IPS DF 6.9 (cell line): Measurements from ENCODE around the gene AADACL4.
A peak's percentile ranks its signal among the peaks of the same experiment; 100 is the strongest.
"Not testable (repeated sequence)": the region's sequence is repeated elsewhere in the genome, so short reads cannot be mapped to it uniquely, and the experiment has no call there.

ENCODE experiments used
- DNase-seq: peaks from one replicate; pipeline ENCODE4 v3.0.0-alpha.2; 2013; ENCODE audit warnings: low read depth, low spot score
- H3K27ac ChIP-seq: one replicate; pipeline ENCODE4 v1.5.1; 2013; ENCODE audit warnings: low read length, control low read depth
- H3K27me3 ChIP-seq: 2 replicates; pipeline ENCODE4 v1.6.1; 2013; ENCODE audit warnings: mild to moderate bottlenecking, low read length; ENCODE audit not compliant: control insufficient read depth, insufficient read depth
- H3K36me3 ChIP-seq: 2 replicates; pipeline ENCODE4 v1.6.1; 2013; ENCODE audit warnings: low read length; ENCODE audit not compliant: control insufficient read depth, insufficient read depth
- H3K4me1 ChIP-seq: 2 replicates; pipeline ENCODE4 v1.6.1; 2013; ENCODE audit warnings: low read length; ENCODE audit not compliant: control insufficient read depth, insufficient read depth
- H3K4me3 ChIP-seq: 2 replicates; pipeline ENCODE4 v1.5.1; 2013; ENCODE audit warnings: mild to moderate bottlenecking, low read length
- H3K9me3 ChIP-seq: 2 replicates; pipeline ENCODE4 v1.6.1; 2013; ENCODE audit warnings: low read length, inconsistent platforms; ENCODE audit not compliant: control insufficient read depth, insufficient read depth
- WGBS: extraction: QIAGEN DNeasy Blood & Tissue Kit; methylation state at CpG from one replicate; pipeline ENCODE4 v1.1.7; 2013; ENCODE audit warnings: mixed read lengths, missing lambda C conversion rate; ENCODE audit not compliant: insufficient read length, insufficient coverage; 5-methylcytosine and 5-hydroxymethylcytosine counted together

Gene AADACL4

DNA sequence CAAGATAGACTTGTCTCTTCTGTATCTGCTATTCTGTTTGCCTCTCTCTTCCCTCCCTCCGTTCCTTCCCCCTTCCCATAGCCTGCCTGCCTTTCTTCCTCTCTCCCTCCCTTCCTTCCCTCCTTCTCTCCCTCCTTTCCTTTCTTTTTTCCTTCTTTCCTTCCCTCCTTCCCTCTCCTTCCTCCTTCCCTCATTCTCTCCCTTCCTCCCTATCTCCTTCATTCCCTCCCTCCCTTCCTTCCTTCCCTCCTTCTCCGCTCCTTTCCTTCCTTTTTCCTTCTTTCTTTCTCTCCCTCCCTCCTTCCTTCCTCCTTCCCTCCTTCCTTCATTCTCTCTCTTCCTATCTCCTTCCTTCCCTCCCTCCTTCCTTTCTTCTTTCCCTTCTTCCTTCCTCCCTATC is 944 bp downstream of the AADACL4 start:
- no peak overlapping the region for H3K27ac ChIP-seq
- no peak for DNase-seq
- 96% methylated on average over 1 of the region's 2 CpGs for WGBS
- no peaks in the 10 kb centered on the region for H3K27me3 ChIP-seq
- H3K4me3 ChIP-seq: no peak overlapping the region
- no peaks in the 10 kb centered on the region; the same call in 1 of the 2 replicates for H3K9me3 ChIP-seq
- no peaks in the 10 kb centered on the region for H3K4me1 ChIP-seq
- H3K36me3 ChIP-seq: no peaks in the 10 kb centered on the region

GRCh38 chr1:12645401-12645800 is 1.5 kb downstream of the AADACL4 start:
- DNase-seq: not testable (repeated sequence)

GRCh38 chr1:12648741-12649140 is 4.9 kb downstream of the AADACL4 start:
- Histone ChIP-seq H3K36me3 (no peaks in the 10 kb centered on the region), H3K4me3 (no peak overlapping the region), H3K4me1 (no peaks in the 10 kb centered on the region), H3K27me3 (no peaks in the 10 kb centered on the region), H3K9me3 (no peaks in the 10 kb centered on the region), H3K27ac (no peak overlapping the region)
- DNase-seq: no peak
- no CpG with 5 or more reads among the region's 7 CpGs for WGBS

More at GRCh38 chr1:12645401-12645800, 1.5 kb downstream of the AADACL4 start:
- not testable (repeated sequence) for H3K27me3 ChIP-seq, H3K27ac ChIP-seq, H3K4me3 ChIP-seq, H3K36me3 ChIP-seq, H3K4me1 ChIP-seq, H3K9me3 ChIP-seq
- no CpG with 5 or more reads among the region's 9 CpGs for WGBS

DNA sequence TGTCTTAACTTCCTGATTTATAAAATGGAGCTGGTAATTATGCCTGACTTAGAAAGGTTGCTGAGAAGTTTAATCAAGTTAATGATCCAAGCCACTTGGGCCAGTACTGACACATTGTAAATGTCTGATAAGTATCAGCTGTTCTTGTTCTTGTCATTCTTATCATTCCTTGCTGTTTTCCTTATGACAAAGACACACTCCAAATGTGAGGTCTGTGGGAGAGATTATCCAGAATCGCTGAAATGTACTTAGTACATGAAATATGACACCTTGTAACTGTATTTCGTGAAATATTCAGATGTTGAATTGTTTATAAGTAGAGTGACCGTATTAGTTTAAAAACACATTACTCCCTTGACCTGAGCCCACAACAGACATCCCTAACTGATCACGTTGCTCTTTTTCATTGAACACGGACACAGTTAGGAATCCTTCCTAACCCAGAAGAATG is 6.1 kb downstream of the AADACL4 start:
- no peaks in the 10 kb centered on the region for H3K9me3 ChIP-seq
- no peak for DNase-seq
- no peaks in the 10 kb centered on the region for H3K36me3 ChIP-seq
- no CpG with 5 or more reads among the region's 5 CpGs for WGBS
- no peaks in the 10 kb centered on the region for H3K4me1 ChIP-seq
- no peak overlapping the region for H3K4me3 ChIP-seq
- no peaks in the 10 kb centered on the region for H3K27me3 ChIP-seq
- H3K27ac ChIP-seq: no peak overlapping the region

DNA sequence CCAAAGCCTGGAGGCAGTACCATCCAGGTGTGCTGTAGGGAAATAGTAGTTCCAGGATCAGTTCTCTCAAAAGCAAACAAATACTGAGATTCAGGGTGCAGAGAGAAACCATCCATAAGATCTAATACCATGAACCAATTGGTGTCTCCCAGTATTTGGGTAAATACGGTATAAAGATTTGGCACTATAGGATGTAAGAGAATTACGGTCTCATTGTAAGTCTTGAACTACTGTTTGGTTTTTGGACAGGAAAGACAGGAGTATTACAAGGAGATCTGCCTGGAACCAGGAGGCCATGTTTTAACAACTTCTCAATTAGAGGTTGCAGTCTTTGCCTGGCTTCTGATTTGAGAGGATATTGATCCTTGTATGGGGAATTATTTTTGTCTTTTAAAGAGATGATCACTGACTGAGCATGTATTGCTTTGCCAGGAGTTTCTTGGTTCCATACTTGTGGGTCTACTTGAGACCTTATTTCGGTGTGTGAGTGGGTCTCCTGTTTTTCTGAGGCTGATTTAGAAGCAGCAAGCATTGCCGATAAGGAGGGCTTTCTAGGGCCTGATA is 10.2 kb downstream of the AADACL4 start:
- no CpG with 5 or more reads among the region's 4 CpGs for WGBS
- Histone ChIP-seq H3K4me3 (no peak overlapping the region), H3K27me3 (no peaks in the 10 kb centered on the region), H3K4me1 (no peaks in the 10 kb centered on the region), H3K9me3 (no peaks in the 10 kb centered on the region), H3K36me3 (no peaks in the 10 kb centered on the region), H3K27ac (no peak overlapping the region)
- DNase-seq: no peak

- WGBS: no CpG with 5 or more reads among the region's 8 CpGs
- no peak for DNase-seq
- H3K9me3 ChIP-seq: no peaks in the 10 kb centered on the region
These were observed 10.8 kb downstream of the AADACL4 start for GRCh38 chr1:12654657-12655056.

GRCh38 chr1:12656575-12656974 is 12.7 kb downstream of the AADACL4 start:
- no CpG with 5 or more reads among the region's 4 CpGs for WGBS
- Histone ChIP-seq H3K27me3 (no peaks in the 10 kb centered on the region), H3K4me1 (no peaks in the 10 kb centered on the region), H3K4me3 (no peak overlapping the region), H3K27ac (no peak overlapping the region), H3K36me3 (no peaks in the 10 kb centered on the region), H3K9me3 (no peaks in the 10 kb centered on the region)
- no peak for DNase-seq

More at GRCh38 chr1:12654657-12655056, 10.8 kb downstream of the AADACL4 start:
- Histone ChIP-seq H3K4me1 (no peaks in the 10 kb centered on the region), H3K27ac (no peak overlapping the region), H3K27me3 (no peaks in the 10 kb centered on the region), H3K4me3 (no peak overlapping the region), H3K36me3 (no peaks in the 10 kb centered on the region)

GRCh38 chr1:12657060-12657884 is 13.4 kb downstream of the AADACL4 start:
- Histone ChIP-seq H3K9me3 (no peaks in the 10 kb centered on the region), H3K4me3 (no peak overlapping the region), H3K27ac (no peak overlapping the region), H3K4me1 (no peaks in the 10 kb centered on the region), H3K27me3 (no peaks in the 10 kb centered on the region), H3K36me3 (no peaks in the 10 kb centered on the region)
- WGBS: no CpG with 5 or more reads among the region's 13 CpGs
- DNase-seq: no peak

DNA sequence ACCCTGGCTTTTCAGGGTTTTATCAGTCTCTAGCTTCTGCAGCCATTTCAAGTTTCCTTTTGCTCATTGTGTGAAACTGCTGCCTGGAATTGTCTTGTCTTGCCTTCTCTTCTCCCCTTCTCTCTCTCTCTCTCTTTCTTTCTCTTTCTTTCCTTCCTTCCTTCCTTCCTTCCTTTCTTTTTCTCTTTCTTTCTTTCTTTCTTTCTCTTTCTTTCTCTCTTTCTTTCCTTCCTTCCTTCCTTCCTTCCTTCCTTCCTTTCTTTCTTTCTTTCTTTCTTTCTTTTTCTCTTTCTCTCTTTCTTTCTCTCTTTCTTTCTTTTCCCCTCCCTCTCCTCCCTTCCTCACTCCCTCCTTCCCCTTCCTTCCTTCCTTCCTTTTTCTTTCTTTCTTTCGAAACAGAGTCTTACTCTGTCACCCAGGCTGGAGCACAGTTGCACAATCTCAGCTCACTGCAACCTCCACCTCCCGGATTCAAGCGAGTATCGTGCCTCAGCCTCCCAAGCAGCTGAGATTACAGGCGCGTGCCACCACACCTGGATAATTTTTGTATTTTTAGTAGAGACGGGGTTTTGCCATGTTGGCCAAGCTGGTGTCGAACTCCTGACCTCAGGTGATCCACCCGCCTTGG is 14.1 kb downstream of the AADACL4 start:
- WGBS: 100% methylated on average over 1 of the region's 9 CpGs
- not testable (repeated sequence) for H3K9me3 ChIP-seq, H3K27ac ChIP-seq, H3K4me1 ChIP-seq, H3K27me3 ChIP-seq, H3K36me3 ChIP-seq, H3K4me3 ChIP-seq, DNase-seq

DNA sequence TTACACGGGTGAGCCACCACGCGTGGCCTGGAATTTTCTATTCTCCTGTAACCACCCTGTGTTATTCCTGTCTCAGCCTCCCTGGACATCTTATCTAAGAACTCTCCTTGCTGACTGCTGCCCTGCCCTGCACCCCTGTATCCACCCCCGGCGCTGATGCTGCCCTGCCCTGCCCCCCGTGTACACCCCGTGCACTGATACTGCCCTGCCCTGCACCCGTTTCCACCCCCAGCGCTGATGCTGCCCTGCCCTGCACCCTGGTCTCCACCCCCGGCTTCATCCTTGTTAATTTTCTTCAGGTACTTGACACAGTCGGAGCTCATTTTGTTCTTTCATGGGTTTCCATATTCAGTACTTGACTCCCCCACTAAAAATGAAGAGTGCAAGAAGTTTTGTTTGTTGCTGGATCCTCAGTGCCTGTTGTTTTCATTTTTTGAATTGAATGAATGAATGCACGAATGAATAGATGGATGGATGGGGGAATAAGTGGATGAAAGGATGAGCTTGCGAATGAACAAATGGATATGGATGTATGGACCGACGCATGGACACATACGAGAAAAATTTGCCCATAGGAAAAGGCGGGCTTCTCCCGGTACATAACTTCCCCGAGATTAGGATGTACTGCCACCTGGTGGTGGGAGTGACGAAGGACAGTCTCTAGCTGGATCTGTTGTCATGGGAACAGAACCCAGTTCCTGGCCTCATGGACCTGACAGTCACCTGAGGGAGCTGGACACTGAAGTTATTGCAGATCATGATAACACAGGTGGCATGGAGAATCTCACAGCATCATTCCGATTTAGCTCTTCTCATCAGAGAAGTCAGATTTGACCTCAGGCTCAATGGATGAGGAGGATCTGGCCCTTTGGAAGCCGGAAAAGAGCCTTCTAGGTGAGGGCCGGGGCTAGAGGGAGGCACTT is 14.9 kb downstream of the AADACL4 start:
- H3K27me3 ChIP-seq: no peaks in the 10 kb centered on the region
- WGBS: no CpG with 5 or more reads among the region's 23 CpGs

More for the DNA sequence above, 14.9 kb downstream of the AADACL4 start:
- DNase-seq: peak; percentile 82
- H3K36me3 ChIP-seq: no peaks in the 10 kb centered on the region
- H3K4me1 ChIP-seq: no peaks in the 10 kb centered on the region
- H3K4me3 ChIP-seq: no peak overlapping the region
- no peaks in the 10 kb centered on the region for H3K9me3 ChIP-seq
- H3K27ac ChIP-seq: no peak overlapping the region
